Panc1 (cell line): ENCODE data around the gene ZDHHC8. TPM values are rescaled to one million over a fixed set of nuclear protein-coding genes. Genes with fewer than 3 reads are reported as not detected.

Source experiments
- ATAC-seq: fragments of 200-7000 bp; cut with Tn5 transposase; 2 replicates; pipeline ENCODE4 v1.9.1; 2020; ENCODE audit warnings: mild to moderate bottlenecking, moderate library complexity
- BruUV-seq: library from RNA; stranded (reverse); fragments of 400-500 nt; replicated peaks from 2 replicates; lab custom pipeline; 2021; lab: Mats Ljungman, UMichigan
- CTCF ChIA-PET: fragments of 300-600 bp; sonication (Branson Sonifier 250); formaldehyde crosslinking; loops from one replicate; lab custom pipeline; 2022; ENCODE audit warnings: antibody characterized with exemption; lab: Charles Lee
- POLR2A ChIA-PET: fragments of 300-600 bp; sonication (Branson Sonifier 250); formaldehyde crosslinking; loops from one replicate; lab custom pipeline; 2022; ENCODE audit warnings: antibody characterized with exemption; lab: Charles Lee
- DNase-seq: peaks from one replicate; pipeline ENCODE4 v3.0.0-alpha.2; 2010; ENCODE audit warnings: low read depth, low spot score
- H3K27ac ChIP-seq: 2 replicates; pipeline ENCODE4 v1.5.1; 2011; ENCODE audit warnings: mild to moderate bottlenecking, low read length, inconsistent platforms
- H3K27me3 ChIP-seq: fragments of 200-500 bp; sonication (Bioruptor generic); 2 replicates; pipeline ENCODE4 v1.6.0; 2014; ENCODE audit warnings: low read length, inconsistent platforms; ENCODE audit not compliant: control insufficient read depth, insufficient read depth
- H3K36me3 ChIP-seq: fragments of 200-500 bp; sonication (Bioruptor generic); 2 replicates; pipeline ENCODE4 v1.5.1; 2014; ENCODE audit warnings: inconsistent platforms, mild to moderate bottlenecking, low read length, moderate library complexity; ENCODE audit not compliant: control insufficient read depth, insufficient read depth
- H3K4me1 ChIP-seq: 2 replicates; pipeline ENCODE4 v1.5.1; 2011; ENCODE audit warnings: inconsistent platforms, mild to moderate bottlenecking, low read length, moderate library complexity; ENCODE audit not compliant: control insufficient read depth, insufficient read depth
- H3K4me3 ChIP-seq, 2 experiments: 2 replicates each; pipeline ENCODE4 v1.5.1; 2011 to 2012; ENCODE audit warnings: low read depth in 2 of 2, low read length in 2 of 2, mild to moderate bottlenecking in 2 of 2, inconsistent platforms in 1 of 2, moderate library complexity in 1 of 2
- H3K9me3 ChIP-seq: fragments of 200-500 bp; sonication (Bioruptor generic); 2 replicates; pipeline ENCODE4 v1.5.1; 2014; ENCODE audit warnings: low read depth, mild to moderate bottlenecking, inconsistent platforms, low read length, moderate library complexity; ENCODE audit not compliant: control insufficient read depth, insufficient read depth
- CTCF ChIP-seq: fragments of 450-650 bp; IDR thresholded peaks from 2 replicates; pipeline ENCODE4 v1.5.1; 2017; ENCODE audit warnings: mild to moderate bottlenecking
- POLR2AphosphoS5 ChIP-seq: IDR thresholded peaks from 2 replicates; pipeline ENCODE4 v1.6.1; 2012; ENCODE audit warnings: mild to moderate bottlenecking, low read depth, low read length, moderate library complexity
- REST ChIP-seq, 2 experiments: IDR thresholded peaks; 2 replicates each; pipeline ENCODE4 v1.6.1; 2011 to 2012; ENCODE audit warnings: low read depth in 2 of 2, control low read depth in 1 of 2, low read length in 1 of 2, mild to moderate bottlenecking in 1 of 2, moderate library complexity in 1 of 2; ENCODE audit not compliant: insufficient read depth in 1 of 2
- SIN3A ChIP-seq: IDR thresholded peaks from 2 replicates; pipeline ENCODE4 v1.6.1; 2012; ENCODE audit warnings: low read depth, mild to moderate bottlenecking, low read length, moderate library complexity, borderline replicate concordance; ENCODE audit not compliant: insufficient read depth
- TCF7L2 ChIP-seq: IDR thresholded peaks from 2 replicates; pipeline ENCODE4 v1.6.1; 2011; ENCODE audit warnings: mild to moderate bottlenecking, low read depth, low read length, inconsistent platforms
- in situ Hi-C: cut with HindIII; loops from 2 replicates; pipeline ENCODE4 v1.10.0; 2016; ENCODE audit warnings: low sequenced_read_pairs, low pct_unique_long_range_greater_than_20kb
- intact Hi-C: fragments of 100-400 bp; cut with micrococcal nuclease; formaldehyde crosslinking; loops from one replicate; pipeline ENCODE4 v1.10.0; 2022; ENCODE audit not compliant: unreplicated experiment
- total RNA-seq: library from RNA; stranded (reverse); gene quantifications from one replicate; pipeline ENCODE4 v1.2.1, GENCODE V29; 2021; ENCODE audit not compliant: unreplicated experiment

ZDHHC8 gene
- total RNA-seq, 1 experiment from 2014 or later, result 79.0 TPM

- Histone ChIP-seq H3K36me3 (no peaks in the 10 kb centered on the region), H3K27me3 (no peaks in the 10 kb centered on the region), H3K9me3 (no peaks in the 10 kb centered on the region), H3K27ac (no peak overlapping the region), H3K4me3 (no peak overlapping the region), H3K4me1 (peaks cover 3% of the 10 kb centered on the region; the same call in 1 of the 2 replicates)
- no peak for DNase-seq
- TF ChIP-seq TCF7L2, result no peak
- TF ChIP-seq SIN3A, result no peak
- TF ChIP-seq REST (IDR thresholded peaks at IDR 0.05; ENCODE audit: insufficient read depth in 1 of 2, low read depth in 2 of 2, low read length in 1 of 2), result no peak
- no peak for TF ChIP-seq POLR2AphosphoS5
- no peak for TF ChIP-seq CTCF
- ChIA-PET POLR2A (no interaction called here), CTCF (no interaction called here)
- in situ Hi-C loops (no loop called here), intact Hi-C loops (loop anchor here (10.0 kb wide), 1 partner anchor 56 kb away; no protein-coding TSS in a partner anchor)
- BruUV-seq, result no TSS peak
- no peak for ATAC-seq
Observed at GRCh38 chr22:20178915-20179227, 47.3 kb downstream of the ZDHHC8 start.

GRCh38 chr22:20179455-20180244, 48.0 kb downstream of the ZDHHC8 start:
- DNase-seq, result no peak
- POLR2A ChIA-PET, result no interaction called here
- Histone ChIP-seq H3K36me3 (no peaks in the 10 kb centered on the region), H3K4me1 (peaks cover 3% of the 10 kb centered on the region; the same call in 1 of the 2 replicates), H3K27me3 (no peaks in the 10 kb centered on the region), H3K27ac (no peak overlapping the region), H3K9me3 (no peaks in the 10 kb centered on the region), H3K4me3 (no peak overlapping the region)
- in situ Hi-C loops, result no loop called here
- no peak for ATAC-seq
- intact Hi-C loops, result loop anchor here (10.0 kb wide), 1 partner anchor 55 kb away; no protein-coding TSS in a partner anchor
- CTCF ChIA-PET, result no interaction called here
- TF ChIP-seq CTCF (no peak), TCF7L2 (no peak), REST (IDR thresholded peaks at IDR 0.05; ENCODE audit: insufficient read depth in 1 of 2, low read depth in 2 of 2, low read length in 1 of 2) (no peak), POLR2AphosphoS5 (no peak), SIN3A (no peak)
- no TSS peak for BruUV-seq
